Endothelial cell of umbilical vein (primary cell): Measurements from ENCODE around the gene TEX29. TPM values are rescaled to one million over a fixed set of nuclear protein-coding genes. Genes with fewer than 3 reads are reported as not detected.

ENCODE experiments used
- BruUV-seq: library from RNA; stranded (reverse); fragments of 400-500 nt; replicated peaks from 2 replicates; lab custom pipeline; 2021; lab: Mats Ljungman, UMichigan
- CTCF ChIA-PET: fragments of 300-600, 350-600 bp; sonication (Branson Sonifier 250); formaldehyde crosslinking; loops from one replicate; lab custom pipeline; 2021; ENCODE audit warnings: antibody characterized with exemption, inconsistent platforms; lab: Charles Lee
- POLR2A ChIA-PET: fragments of 300-600, 350-600 bp; sonication (Branson Sonifier 250); formaldehyde crosslinking; loops from one replicate; lab custom pipeline; 2021; ENCODE audit warnings: antibody characterized with exemption, inconsistent platforms; lab: Charles Lee
- DNase-seq: peaks from one replicate; pipeline ENCODE4 v3.0.0-alpha.2; 2011; ENCODE audit warnings: low read depth, low spot score
- FAIRE-seq: peaks from 2 replicates; lab custom pipeline; 2011; peaks lifted over from hg19 to GRCh38; lab: Jason Lieb, UNC
- H2AFZ ChIP-seq: 2 replicates; pipeline ENCODE4 v1.6.0; 2012; ENCODE audit warnings: low read depth, low read length, control low read depth, inconsistent platforms
- H3K27ac ChIP-seq: 2 replicates; pipeline ENCODE4 v1.5.1; 2011; ENCODE audit warnings: low read depth, mild to moderate bottlenecking, control low read depth, low read length, moderate library complexity; ENCODE audit not compliant: insufficient read depth
- H3K27me3 ChIP-seq, 2 experiments: 2 replicates each; pipeline versions ENCODE4 v1.6.0 to v1.6.1; 2011; ENCODE audit warnings: low read length in 2 of 2, mixed read lengths in 1 of 2; ENCODE audit not compliant: control insufficient read depth in 2 of 2, insufficient read depth in 2 of 2
- H3K36me3 ChIP-seq, 2 experiments: 2 replicates in 1 of 2; 3 replicates in 1 of 2; pipeline ENCODE4 v1.5.1; 2011; ENCODE audit warnings: low read length in 2 of 2, mild to moderate bottlenecking in 1 of 2, moderate library complexity in 1 of 2; ENCODE audit not compliant: control insufficient read depth in 2 of 2, insufficient read depth in 2 of 2; ENCODE audit errors: extremely low read depth in 1 of 2
- H3K4me1 ChIP-seq: 3 replicates; pipeline ENCODE4 v1.5.1; 2011; ENCODE audit warnings: mild to moderate bottlenecking, low read length; ENCODE audit not compliant: control insufficient read depth, insufficient read depth; ENCODE audit errors: extremely low read depth
- H3K4me2 ChIP-seq: 2 replicates; pipeline ENCODE4 v1.6.1; 2011; ENCODE audit warnings: low read length, control low read depth, mixed read lengths; ENCODE audit not compliant: insufficient read depth
- H3K4me3 ChIP-seq, 3 experiments: fragments of 200-600 bp in 1 of 3; sonication (generic), shearing (Covaris generic) in 1 of 3; replicated peaks in 1 of 3; 2 replicates each; pipeline ENCODE4 v1.5.1; 2011 to 2016; ENCODE audit warnings: control low read depth in 3 of 3, low read length in 3 of 3, mild to moderate bottlenecking in 2 of 3, inconsistent platforms in 1 of 3, low read depth in 1 of 3, moderate library complexity in 1 of 3; ENCODE audit not compliant: insufficient read depth in 1 of 3
- H3K79me2 ChIP-seq: 2 replicates; pipeline ENCODE4 v1.6.0; 2012; ENCODE audit warnings: low read length, inconsistent platforms; ENCODE audit not compliant: control insufficient read depth, insufficient read depth
- H3K9ac ChIP-seq: replicated peaks from 2 replicates; pipeline ENCODE3; 2011; ENCODE audit warnings: low read length, control low read depth; ENCODE audit not compliant: insufficient read depth; ENCODE audit errors: extremely low read depth
- H3K9me1 ChIP-seq: replicated peaks from 3 replicates; pipeline ENCODE4 v1.6.0; 2011; ENCODE audit warnings: mild to moderate bottlenecking, low read length; ENCODE audit not compliant: control insufficient read depth, insufficient read depth; ENCODE audit errors: extremely low read depth
- H3K9me3 ChIP-seq: replicated peaks from 2 replicates; pipeline ENCODE4 v1.5.1; 2012; ENCODE audit warnings: low read length, inconsistent platforms; ENCODE audit not compliant: control insufficient read depth, insufficient read depth
- H4K20me1 ChIP-seq: replicated peaks from 2 replicates; pipeline ENCODE3; 2011; ENCODE audit warnings: mild to moderate bottlenecking, low read length; ENCODE audit not compliant: control insufficient read depth, insufficient read depth; ENCODE audit errors: extremely low read depth
- JUN ChIP-seq: IDR thresholded peaks from 2 replicates; pipeline ENCODE4 v1.6.1; 2011; ENCODE audit warnings: borderline replicate concordance, low read depth; ENCODE audit not compliant: insufficient read length, insufficient read depth
- MYC ChIP-seq: IDR thresholded peaks from one replicate; pipeline ENCODE4 v1.6.1; 2011; ENCODE audit warnings: mild to moderate bottlenecking, low read depth, low read length
- POLR2AphosphoS5 ChIP-seq: IDR thresholded peaks from 2 replicates; pipeline ENCODE4 v1.6.1; 2012; ENCODE audit warnings: low read depth, mild to moderate bottlenecking, control low read depth, low read length, moderate library complexity; ENCODE audit not compliant: insufficient read depth
- dilution Hi-C: fragments of 300-500 bp; cut with MboI; formaldehyde crosslinking; loops from one replicate; pipeline ENCODE4 v1.15.0; 2019; ENCODE audit warnings: low sequenced_read_pairs; ENCODE audit not compliant: extremely low pct_ligation_motif_present
- intact Hi-C: fragments of 100-400 bp; cut with micrococcal nuclease; formaldehyde crosslinking; loops from one replicate; pipeline ENCODE4 v1.10.0; 2022
- polyA plus RNA-seq, 4 experiments: library from polyadenylated mRNA; depleted of rRNA in 3 of 4; stranded (reverse) in 3 of 4; unstranded in 1 of 4; fragments of >200 nt; gene quantifications; 2 replicates each; pipeline versions ENCODE4 v1.2.1 to v1.2.3, GENCODE V29; 2011 to 2012; ENCODE audit warnings: missing spikeins in 1 of 4
- total RNA-seq: library from RNA; stranded (reverse); gene quantifications from 2 replicates; pipeline ENCODE4 v1.2.3, GENCODE V29; 2021
- TF ChIP-seq, protein P1 (sequence below), 2 donors: IDR thresholded peaks; 1 replicate in 1 of 2; 2 replicates in 1 of 2; pipeline ENCODE4 v1.5.1; 2011; ENCODE audit warnings: low read length in 2 of 2, mild to moderate bottlenecking in 2 of 2, moderate library complexity in 2 of 2, control low read depth in 1 of 2, inconsistent platforms in 1 of 2, low read depth in 1 of 2; ENCODE audit not compliant: insufficient read depth in 1 of 2; ENCODE audit errors: extremely low read depth in 1 of 2

Gene TEX29
- total and polyA plus RNA-seq, 2 donors (not counting 3 experiments of a cell fraction or from before 2014, with no cell fraction given), result 0.44 TPM; not detected in 1

- Histone ChIP-seq H3K9me1 (no peaks in the 10 kb centered on the region), H3K9ac (no peak overlapping the region), H3K36me3 (no peaks in the 10 kb centered on the region), H3K27me3 (no peaks in the 10 kb centered on the region), H2AFZ (no peak overlapping the region), H3K4me3 (no peak overlapping the region), H4K20me1 (no peaks in the 10 kb centered on the region), H3K27ac (no peak overlapping the region), H3K9me3 (no peaks in the 10 kb centered on the region), H3K79me2 (no peaks in the 10 kb centered on the region), H3K4me2 (no peak overlapping the region), H3K4me1 (no peaks in the 10 kb centered on the region)
- no TSS peak for BruUV-seq
- dilution Hi-C loops (no loop called here), intact Hi-C loops (no loop called here)
- ChIA-PET CTCF (no interaction called here), POLR2A (no interaction called here)
- FAIRE-seq, result no peak
- TF ChIP-seq JUN (no peak), POLR2AphosphoS5 (no peak)
- DNase-seq, result no peak
These were observed 70.3 kb downstream of the TEX29 start for GRCh38 chr13:111390522-111391270.

DNA sequence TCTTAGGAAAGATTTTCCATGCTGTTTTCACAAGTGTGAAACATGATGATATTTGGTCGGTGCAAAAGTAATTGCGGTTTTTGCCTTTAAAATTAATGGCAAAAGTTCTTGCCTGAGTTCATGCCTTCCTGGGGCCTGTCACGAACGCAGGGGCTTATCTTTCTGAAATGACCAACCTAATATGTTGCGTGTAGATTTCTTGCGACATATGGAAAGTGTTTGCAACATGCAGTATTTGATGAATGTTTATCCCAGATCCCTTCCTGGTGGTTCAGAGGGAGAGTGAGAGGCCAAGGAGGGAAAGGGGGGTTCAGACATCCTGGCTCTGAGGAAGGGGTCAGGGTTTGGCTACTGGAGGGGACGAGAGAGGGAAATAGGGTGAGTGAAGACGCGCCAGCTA, 72.0 kb downstream of the TEX29 start:
- no TSS peak for BruUV-seq
- Histone ChIP-seq H3K4me2 (no peak overlapping the region), H4K20me1 (no peaks in the 10 kb centered on the region), H3K9me1 (no peaks in the 10 kb centered on the region), H3K4me1 (no peaks in the 10 kb centered on the region), H2AFZ (no peak overlapping the region), H3K36me3 (no peaks in the 10 kb centered on the region), H3K9me3 (no peaks in the 10 kb centered on the region), H3K9ac (no peak overlapping the region), H3K4me3 (no peak overlapping the region), H3K27me3 (no peaks in the 10 kb centered on the region), H3K79me2 (no peaks in the 10 kb centered on the region), H3K27ac (no peak overlapping the region)
- dilution Hi-C loops (no loop called here), intact Hi-C loops (no loop called here)
- no peak for DNase-seq
- CTCF ChIA-PET, result no interaction called here
- no peak for FAIRE-seq
- no peak for TF ChIP-seq MYC
- TF ChIP-seq, protein P1, sequence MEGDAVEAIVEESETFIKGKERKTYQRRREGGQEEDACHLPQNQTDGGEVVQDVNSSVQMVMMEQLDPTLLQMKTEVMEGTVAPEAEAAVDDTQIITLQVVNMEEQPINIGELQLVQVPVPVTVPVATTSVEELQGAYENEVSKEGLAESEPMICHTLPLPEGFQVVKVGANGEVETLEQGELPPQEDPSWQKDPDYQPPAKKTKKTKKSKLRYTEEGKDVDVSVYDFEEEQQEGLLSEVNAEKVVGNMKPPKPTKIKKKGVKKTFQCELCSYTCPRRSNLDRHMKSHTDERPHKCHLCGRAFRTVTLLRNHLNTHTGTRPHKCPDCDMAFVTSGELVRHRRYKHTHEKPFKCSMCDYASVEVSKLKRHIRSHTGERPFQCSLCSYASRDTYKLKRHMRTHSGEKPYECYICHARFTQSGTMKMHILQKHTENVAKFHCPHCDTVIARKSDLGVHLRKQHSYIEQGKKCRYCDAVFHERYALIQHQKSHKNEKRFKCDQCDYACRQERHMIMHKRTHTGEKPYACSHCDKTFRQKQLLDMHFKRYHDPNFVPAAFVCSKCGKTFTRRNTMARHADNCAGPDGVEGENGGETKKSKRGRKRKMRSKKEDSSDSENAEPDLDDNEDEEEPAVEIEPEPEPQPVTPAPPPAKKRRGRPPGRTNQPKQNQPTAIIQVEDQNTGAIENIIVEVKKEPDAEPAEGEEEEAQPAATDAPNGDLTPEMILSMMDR (IDR thresholded peaks at IDR 0.05; ENCODE audit: extremely low read depth in 1 of 2, insufficient read depth in 1 of 2, low read depth in 1 of 2, low read length in 2 of 2), result no peak
- POLR2A ChIA-PET, result no interaction called here
